GM19238 (cell line): ENCODE data around the gene UCK2.
A peak's percentile ranks its signal among the peaks of the same experiment; 100 is the strongest.
"Not testable (repeated sequence)": the region's sequence is repeated elsewhere in the genome, so short reads cannot be mapped to it uniquely, and the experiment has no call there.

ENCODE experiments used
- DNase-seq: peaks from one replicate; pipeline ENCODE4 v3.0.0; 2011; ENCODE audit warnings: low spot score; ENCODE audit not compliant: insufficient read length

UCK2 gene

GRCh38 chr1:165827268-165828102 lies at the start of gene UCK2:
TSS of gene UCK2 (plus strand) at chr1:165827614. CDS start at chr1:165827834, 220 bp downstream.
- peak; percentile 78 for DNase-seq

DNA sequence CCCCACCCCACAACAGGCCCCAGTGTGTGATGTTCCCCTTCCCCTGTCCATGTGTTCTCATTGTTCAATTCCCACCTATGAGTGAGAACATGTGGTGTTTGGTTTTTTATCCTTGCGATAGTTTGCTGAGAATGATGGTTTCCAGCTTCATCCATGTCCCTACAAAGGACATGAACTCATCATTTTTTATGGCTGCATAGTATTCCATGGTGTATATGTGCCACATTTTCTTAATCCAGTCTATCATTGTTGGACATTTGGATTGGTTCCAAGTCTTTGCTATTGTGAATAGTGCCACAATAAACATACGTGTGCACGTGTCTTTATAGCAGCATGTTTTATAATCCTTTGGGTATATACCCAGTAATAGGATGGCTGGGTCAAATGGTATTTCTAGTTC lies 49.2 kb upstream of the UCK2 start:
- DNase-seq: not testable (repeated sequence)

- not testable (repeated sequence) for DNase-seq
Observed at GRCh38 chr1:165783519-165783918, 43.9 kb upstream of the UCK2 start.

GRCh38 chr1:165787741-165788140 lies 39.7 kb upstream of the UCK2 start:
- no peak for DNase-seq

DNA sequence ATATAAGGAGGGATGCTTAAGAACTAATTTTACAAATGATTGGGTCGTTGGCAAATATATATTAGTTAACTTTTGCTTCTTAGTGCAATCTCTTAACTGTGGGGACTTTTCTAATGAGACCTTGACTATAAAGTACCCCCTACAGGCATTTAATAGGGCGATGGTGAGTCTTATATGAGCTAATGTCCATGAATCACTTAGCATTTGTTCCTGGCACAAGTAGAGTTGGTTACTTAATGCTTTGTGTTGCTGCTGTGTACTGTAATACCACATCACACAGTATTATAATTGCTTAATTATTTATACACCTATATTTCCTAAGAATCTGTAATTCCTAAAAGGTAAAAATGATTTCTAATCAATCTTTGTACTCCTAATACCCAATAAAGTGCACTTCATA lies 33.5 kb upstream of the UCK2 start:
- DNase-seq: no peak

DNA sequence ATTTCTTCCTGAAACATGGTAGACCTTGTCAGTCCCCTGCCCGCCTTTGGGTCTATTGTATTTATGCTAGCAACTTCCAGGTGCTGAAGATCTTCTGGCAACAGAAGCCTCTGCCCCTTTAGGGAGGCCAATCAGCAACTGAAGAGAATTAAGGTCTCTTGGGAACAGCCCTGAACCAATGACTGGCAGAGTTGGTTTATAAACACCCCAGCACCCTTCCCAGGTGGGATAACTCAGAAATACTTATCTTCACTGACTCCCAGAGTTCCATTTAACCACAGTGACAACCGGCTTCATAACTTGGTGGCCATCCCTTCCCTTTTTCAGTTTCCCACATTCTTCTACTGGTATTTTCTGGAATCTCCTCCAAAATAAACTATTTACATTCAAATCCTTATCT lies 31.5 kb upstream of the UCK2 start:
- no peak for DNase-seq

DNA sequence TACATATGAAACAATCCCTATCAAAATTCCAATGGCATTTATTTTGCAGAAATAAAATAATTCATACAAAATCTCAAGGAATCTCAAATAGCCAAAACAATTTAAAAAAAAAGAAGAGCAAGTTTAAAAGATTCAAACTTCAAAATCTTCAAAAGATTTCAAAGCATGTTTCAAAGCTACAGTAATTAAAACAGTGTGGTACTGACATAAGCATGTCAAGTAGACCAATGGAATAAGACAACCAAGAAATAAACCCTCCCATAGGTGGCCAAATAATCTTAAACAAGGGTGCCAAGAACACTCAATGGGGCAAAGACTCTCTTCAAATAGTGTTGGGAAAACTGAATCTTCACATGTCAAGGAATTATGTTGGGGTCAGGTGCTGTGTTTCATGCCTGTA lies 28.0 kb upstream of the UCK2 start:
- no peak for DNase-seq

DNA sequence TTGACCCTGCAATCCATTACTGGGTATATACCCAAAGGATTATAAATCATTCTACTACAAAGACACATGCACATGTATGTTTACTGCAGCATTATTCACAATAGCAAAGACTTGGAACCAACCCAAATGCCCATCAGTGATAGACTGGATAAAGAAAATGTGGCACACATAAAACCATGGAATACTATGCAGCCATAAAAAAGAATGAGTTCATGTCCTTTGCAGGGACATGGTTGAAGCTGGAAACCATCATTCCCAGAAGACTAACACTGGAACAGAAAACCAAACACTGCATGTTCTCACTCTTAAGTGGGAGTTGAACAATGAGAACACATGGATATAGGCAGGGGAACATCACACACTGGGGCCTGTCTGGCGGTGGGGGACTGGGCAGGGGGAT lies 22.9 kb upstream of the UCK2 start:
- DNase-seq: not testable (repeated sequence)

DNA sequence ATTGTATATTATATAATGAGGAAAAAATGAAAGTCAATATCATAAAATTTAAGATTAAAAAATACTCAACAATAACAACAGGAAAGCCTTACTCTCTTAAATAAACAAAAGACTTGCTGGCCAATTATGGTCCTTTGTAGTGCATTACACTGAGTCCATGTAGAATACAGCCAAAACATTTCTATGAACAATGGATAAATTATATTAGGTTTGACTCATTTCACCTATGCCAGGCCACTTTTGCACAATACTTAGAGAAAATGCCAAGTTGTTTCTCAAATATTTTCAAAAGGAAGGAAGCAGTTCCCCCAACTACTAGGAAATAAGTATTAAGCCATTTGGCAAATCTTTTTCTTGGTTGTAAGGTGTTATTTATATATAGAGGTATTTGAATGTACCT lies 19.8 kb upstream of the UCK2 start:
- DNase-seq: no peak

DNA sequence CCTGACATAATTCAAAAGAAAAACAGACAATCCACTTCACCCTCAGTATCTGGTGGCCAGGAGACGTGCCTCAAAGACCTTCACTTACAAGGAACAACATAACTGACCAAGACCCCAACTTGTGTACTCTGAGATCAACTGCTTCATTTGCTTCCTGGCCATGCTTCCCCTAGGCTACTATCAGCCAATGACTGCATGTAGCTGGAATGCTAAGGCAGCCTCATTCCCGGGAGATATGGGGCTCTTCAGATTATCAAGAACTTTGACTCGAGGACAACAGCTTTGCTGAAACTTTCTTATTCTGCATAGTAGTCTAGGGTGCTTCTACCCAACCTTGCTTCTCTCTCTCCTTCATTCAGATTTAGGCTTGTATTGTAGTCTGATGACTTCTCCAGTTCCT lies 11.7 kb upstream of the UCK2 start:
- no peak for DNase-seq

GRCh38 chr1:165816157-165816556 lies 11.3 kb upstream of the UCK2 start:
- no peak for DNase-seq

GRCh38 chr1:165816826-165817497 lies 10.5 kb upstream of the UCK2 start:
- no peak for DNase-seq

- no peak for DNase-seq
Observed at GRCh38 chr1:165823552-165824268, 3.7 kb upstream of the UCK2 start.

DNA sequence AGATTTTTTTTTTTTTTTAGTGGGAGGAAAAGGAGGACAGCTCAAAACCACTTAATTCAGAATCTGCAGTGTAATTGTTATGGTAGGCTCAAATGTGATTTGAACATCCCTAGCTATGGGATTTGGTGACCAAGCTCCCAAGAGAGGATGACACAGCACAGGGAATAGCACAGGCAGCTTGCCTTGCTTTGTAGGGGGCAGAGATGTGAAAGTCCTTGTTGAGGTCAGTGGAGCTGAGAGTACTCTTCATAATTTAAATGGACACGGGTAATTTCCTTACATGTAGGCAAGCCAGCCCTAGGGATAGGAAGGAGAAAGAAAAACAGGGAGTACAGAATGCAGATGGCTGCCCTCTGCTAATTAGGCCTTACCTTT lies 3.2 kb upstream of the UCK2 start:
- DNase-seq: no peak

DNA sequence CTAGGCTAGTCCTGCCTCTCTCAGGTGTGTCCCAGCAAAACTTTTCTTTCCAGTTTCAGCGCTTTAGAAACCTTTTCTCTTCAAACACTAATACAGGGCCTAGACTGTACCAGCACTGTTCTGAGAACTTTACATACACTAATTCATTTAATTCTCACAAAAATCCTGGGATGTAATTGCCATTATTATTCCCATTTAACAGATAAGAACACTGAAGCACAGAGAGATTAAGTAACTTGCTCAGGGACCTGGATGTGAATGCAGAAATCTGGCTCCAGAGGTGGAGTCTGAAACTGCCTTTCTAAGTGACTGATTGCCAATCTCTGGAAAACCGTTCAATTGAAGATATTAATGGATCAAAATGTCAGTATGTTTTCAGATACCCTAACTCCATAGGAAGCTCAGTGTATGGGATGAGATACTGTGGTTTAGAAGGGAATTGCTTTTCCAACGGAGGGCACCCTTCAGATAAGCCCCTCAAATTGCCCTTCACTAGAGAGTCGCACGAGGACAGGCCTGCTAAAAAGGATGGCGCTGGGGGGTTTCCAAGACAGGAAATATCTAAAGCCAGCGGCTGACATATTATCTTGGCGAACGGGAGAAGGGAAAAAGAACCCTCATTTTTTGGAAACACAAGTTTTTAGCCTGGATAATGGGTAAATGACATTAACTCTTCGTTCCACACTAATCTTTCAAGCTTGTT lies 698 bp upstream of the UCK2 start:
- no peak for DNase-seq

DNA sequence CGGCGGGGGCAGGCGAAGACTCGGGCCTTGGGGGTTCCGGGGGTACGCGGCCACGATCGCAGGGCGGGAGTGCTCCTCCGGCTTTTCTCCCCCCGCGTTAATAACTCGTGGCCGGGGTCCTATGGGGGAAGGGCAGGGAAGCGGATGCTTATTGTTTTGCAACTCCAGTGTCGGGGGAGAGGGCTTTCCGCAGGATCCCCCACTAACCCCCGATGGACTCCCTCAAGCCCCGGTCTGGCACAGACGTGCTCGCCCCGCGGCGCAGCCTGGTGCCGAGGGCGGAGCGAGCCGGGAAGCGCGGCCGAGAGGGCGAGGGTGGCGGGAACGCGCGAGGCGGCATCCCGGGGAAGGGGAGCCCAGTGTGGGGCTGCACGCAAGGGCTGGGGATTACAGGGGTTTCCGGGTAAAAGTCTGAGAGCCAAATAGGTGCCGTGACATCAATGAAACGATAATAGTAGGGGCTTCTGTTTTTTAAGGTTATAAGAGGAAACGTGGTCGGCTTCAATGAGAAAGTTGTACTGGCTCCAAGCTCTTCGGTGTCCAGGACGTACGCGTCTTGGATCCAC lies 772 bp downstream of the UCK2 start:
- DNase-seq: peak; percentile 66

DNA sequence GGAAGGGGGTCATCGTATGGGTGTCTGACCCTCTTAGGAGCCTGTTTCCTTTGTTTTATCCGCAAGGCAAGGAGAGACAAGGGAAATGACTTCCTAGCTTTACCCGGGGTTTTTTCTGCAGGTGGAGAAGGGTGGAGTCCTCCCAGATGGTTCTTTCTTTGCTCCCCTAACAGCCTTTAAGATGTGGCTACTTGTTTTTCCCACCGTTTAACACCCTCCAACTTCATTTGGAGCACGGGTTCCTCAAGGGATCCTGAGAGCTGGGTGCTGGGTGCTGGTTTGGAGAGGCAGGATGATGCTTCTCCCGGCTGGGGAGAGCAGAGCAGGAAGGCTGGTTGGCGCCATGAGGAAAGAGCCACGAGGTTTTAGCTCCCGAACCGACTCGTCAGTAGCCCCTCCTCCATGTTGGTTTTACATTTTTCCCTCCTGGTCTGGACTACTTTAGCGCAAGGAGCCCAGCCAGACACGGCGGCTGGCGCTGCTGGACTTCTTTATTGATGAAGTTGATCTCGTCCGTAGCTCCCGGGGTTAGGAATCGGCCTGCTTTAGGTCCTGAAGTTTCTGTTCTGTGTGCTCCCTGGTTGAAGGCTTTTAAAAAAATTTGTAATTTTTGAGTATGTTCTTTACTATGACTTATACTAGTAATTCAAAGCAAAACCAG lies 1.4 kb downstream of the UCK2 start:
- DNase-seq: peak; percentile 16

DNA sequence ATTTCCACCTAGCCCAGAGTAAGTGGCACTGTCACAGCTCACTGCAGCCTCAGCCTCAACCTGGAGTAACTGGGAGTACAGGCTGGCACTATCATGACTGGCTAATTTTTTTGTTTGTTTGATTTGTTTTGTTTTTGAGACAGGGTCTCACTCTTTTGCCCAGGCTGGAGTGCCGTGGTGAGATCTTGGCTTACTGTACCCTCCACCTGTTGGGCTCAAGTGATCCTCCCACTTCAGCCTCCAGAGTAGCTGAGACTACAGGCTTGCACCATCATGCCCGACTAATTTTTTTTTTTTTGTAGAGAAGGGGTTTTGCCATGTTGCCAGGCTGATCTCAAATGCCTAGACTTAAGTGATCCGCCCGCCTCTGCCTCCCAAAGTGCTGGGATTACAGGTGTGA lies 2.5 kb downstream of the UCK2 start:
- no peak for DNase-seq

- no peak for DNase-seq
Observed at GRCh38 chr1:165831146-165831545, 3.7 kb downstream of the UCK2 start.

- no peak for DNase-seq
Observed at GRCh38 chr1:165832902-165833301, 5.5 kb downstream of the UCK2 start.

- no peak for DNase-seq
Observed at GRCh38 chr1:165833358-165833757, 5.9 kb downstream of the UCK2 start.
